HFF-Myc (cell line): ENCODE data around the gene HYAL4.

Source experiments
- DNase-seq: peaks from one replicate; pipeline ENCODE4 v3.0.0-alpha.2; 2011; ENCODE audit warnings: low read depth; ENCODE audit errors: extremely low read depth
- H3K4me3 ChIP-seq: replicated peaks from 2 replicates; pipeline ENCODE4 v1.5.1; 2011; ENCODE audit warnings: low read depth, mild to moderate bottlenecking, control low read depth, low read length
- TF ChIP-seq, protein P1 (sequence below): IDR thresholded peaks from 2 replicates; pipeline ENCODE4 v1.5.1; 2012; ENCODE audit warnings: mild to moderate bottlenecking, low read depth, low read length, control low read depth; ENCODE audit errors: missing control alignments

HYAL4 gene

DNA sequence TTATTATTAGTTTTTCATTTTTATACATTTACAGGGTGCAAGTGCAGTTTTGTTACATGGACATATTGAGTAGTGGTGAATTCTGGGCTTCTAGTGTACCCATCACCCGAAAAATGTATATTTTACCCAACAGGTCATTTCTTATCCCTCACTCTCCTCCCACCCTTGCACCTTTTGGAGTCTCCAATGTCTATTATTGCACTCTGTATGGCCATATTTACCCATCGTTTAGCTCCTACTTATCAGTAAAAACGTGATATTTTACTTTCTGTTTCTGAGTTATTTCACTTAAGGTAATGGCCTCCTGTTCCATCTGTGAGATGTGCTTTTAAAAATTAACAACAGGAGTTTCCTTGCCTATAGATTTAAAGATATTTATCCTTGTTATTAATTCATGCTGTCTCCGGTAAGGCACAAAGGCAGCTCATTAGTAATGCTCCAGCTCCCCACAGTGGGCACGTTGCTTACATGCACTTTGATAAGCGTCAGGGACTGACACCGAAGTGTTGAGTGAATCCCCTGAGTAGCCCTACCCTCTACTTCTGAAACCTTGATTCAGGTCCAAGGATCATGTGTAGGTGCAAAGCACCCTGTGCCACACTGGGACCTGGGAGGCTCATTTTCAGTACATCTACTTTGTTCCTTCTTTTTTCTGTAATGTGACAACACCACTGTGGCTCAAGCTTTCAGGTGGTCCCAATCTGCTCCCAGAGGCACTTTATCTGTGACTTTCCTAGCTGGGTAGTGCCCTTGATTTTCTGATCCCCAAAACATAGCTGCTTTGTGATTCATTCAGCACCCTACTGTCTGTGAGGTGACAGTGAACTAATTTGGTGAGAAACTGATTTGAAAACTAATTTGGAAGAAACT is 27.3 kb downstream of the HYAL4 start:
- no peak overlapping the region for H3K4me3 ChIP-seq
- peak; percentile 5 for DNase-seq
- TF ChIP-seq, protein P1, sequence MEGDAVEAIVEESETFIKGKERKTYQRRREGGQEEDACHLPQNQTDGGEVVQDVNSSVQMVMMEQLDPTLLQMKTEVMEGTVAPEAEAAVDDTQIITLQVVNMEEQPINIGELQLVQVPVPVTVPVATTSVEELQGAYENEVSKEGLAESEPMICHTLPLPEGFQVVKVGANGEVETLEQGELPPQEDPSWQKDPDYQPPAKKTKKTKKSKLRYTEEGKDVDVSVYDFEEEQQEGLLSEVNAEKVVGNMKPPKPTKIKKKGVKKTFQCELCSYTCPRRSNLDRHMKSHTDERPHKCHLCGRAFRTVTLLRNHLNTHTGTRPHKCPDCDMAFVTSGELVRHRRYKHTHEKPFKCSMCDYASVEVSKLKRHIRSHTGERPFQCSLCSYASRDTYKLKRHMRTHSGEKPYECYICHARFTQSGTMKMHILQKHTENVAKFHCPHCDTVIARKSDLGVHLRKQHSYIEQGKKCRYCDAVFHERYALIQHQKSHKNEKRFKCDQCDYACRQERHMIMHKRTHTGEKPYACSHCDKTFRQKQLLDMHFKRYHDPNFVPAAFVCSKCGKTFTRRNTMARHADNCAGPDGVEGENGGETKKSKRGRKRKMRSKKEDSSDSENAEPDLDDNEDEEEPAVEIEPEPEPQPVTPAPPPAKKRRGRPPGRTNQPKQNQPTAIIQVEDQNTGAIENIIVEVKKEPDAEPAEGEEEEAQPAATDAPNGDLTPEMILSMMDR: peak; percentile 38

DNA sequence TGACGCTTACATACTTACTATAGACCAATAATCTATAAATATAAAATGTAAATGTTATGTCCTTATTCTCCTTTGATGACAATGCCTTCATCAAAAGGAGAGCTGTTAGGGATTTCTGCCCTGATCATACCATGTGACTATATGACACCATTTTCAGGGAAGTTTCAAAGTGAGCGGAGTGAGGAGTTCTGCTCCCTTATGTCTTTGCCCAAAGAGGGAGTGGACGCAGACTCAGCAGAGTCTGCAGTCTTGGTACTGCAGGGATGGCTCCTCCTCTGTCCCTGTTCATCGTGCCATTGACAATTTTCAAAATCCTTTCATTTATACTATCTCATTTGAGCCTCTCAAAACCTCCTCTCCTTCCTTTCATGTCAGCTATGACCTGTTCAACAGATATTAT is 27.9 kb downstream of the HYAL4 start:
- DNase-seq: no peak
- TF ChIP-seq, protein P1: no peak
- no peak overlapping the region for H3K4me3 ChIP-seq

DNA sequence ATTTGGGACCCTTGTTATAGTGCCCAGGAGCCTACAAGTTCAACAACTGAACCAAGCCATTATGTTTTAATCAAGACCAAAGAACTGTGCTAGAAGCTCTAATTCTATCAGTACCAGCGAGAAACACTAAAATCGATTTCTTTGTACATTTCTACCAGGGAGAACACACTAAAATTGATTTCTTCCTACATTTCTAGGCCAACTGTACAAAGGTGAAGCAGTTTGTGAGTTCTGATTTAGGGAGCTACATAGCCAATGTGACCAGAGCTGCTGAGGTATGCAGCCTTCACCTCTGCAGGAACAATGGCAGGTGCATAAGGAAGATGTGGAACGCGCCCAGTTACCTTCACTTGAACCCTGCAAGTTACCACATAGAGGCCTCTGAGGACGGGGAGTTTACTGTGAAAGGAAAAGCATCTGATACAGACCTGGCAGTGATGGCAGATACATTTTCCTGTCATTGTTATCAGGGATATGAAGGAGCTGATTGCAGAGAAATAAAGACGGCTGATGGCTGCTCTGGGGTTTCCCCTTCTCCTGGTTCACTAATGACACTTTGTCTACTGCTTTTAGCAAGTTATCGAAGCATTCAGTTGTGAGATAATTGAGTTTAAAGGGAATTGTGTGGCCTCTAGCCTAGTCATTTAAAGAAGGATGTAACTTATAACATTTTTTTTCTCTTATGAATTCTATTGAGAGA is 31.7 kb downstream of the HYAL4 start:
- H3K4me3 ChIP-seq: no peak overlapping the region
- no peak for DNase-seq
- TF ChIP-seq, protein P1: no peak

DNA sequence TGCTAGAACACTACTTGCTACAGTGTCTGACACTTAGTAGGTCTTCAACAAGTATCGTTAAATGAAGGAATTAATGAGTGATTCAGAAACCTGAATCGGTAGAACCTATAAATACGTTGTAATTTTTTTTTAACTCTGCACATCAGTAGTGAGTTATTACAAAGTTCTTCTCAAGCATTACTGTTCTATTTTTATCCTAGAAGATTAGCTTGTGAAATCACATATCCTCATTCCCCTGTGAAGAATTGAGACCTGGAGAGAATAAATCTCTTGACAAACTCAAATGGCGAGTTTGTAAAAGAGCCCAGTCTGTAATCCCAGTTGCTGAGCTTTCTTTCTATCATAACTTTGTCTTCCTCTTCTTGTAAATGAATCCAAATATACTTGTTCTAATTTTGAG is 34.7 kb downstream of the HYAL4 start:
- H3K4me3 ChIP-seq: no peak overlapping the region
- TF ChIP-seq, protein P1: no peak
- no peak for DNase-seq

DNA sequence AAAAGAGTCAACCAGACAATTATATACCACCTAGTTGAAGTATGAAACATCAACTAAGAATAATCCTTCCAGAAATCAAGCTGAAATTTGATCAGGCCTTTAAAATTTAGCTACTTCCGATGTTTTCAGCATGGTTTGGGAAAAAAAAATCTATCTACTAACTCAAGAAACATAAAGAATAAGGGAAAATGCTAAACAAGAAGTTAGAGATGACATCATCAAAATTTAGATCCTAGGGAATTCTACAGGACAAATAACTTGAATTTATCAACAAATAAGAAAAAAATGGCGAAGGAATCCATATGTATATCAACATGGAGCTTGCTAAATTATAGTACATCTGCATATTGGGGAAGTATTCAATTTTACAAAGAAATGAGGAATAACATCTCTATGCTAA is 36.3 kb downstream of the HYAL4 start:
- no peak for DNase-seq
- H3K4me3 ChIP-seq: no peak overlapping the region
- TF ChIP-seq, protein P1: no peak

DNA sequence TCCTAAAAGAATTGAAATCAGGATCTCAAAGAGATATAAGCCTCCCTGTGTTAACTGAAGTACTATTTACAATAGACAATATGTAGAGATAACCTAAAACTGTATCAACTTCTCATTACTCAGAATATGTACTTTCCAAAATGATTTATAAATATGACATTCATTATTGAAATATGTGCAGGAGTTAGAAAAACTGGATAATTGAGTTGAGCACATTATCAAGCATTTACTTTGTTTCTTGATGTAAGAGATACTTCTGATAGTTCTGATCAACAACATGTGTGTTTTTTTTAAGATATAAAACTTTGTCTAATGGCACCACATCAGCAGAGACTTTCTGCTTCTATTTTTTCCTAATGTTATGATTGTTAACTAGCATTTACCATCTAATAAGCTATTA is 38.2 kb downstream of the HYAL4 start:
- DNase-seq: no peak
- no peak overlapping the region for H3K4me3 ChIP-seq
- TF ChIP-seq, protein P1: no peak
